Left kidney (tissue), 2 donors: Measurements from ENCODE around the gene GH1. TPM values are rescaled to one million over a fixed set of nuclear protein-coding genes. Genes with fewer than 3 reads are reported as not detected.
"Not testable (repeated sequence)": the region's sequence is repeated elsewhere in the genome, so short reads cannot be mapped to it uniquely, and the experiment has no call there.

Source experiments
- DNase-seq: peaks from one replicate; pipeline ENCODE4 v3.0.0-alpha.2; 2013
- polyA plus RNA-seq: library from polyadenylated mRNA; unstranded; fragments of 120-200 nt; gene quantifications from one replicate; pipeline ENCODE4 v1.2.1, GENCODE V29; 2013; ENCODE audit not compliant: insufficient read length

Gene GH1
- polyA plus RNA-seq, 1 donor, result not detected

- no peak for DNase-seq
Observed at GRCh38 chr17:63926164-63926563, 7.5 kb upstream of the GH1 start.

- no peak for DNase-seq
Observed at GRCh38 chr17:63925615-63926014, 7.0 kb upstream of the GH1 start.

GRCh38 chr17:63922402-63922801 lies 3.8 kb upstream of the GH1 start:
- not testable (repeated sequence) for DNase-seq

GRCh38 chr17:63920779-63921178 lies 2.1 kb upstream of the GH1 start:
- DNase-seq, result not testable (repeated sequence)

- DNase-seq, result not testable (repeated sequence)
Observed at GRCh38 chr17:63920050-63920449, 1.4 kb upstream of the GH1 start.

- DNase-seq, result no peak
Observed at GRCh38 chr17:63919311-63919723, 678 bp upstream of the GH1 start.

- DNase-seq, result no peak
Observed at GRCh38 chr17:63918305-63918704, 334 bp downstream of the GH1 start.

- DNase-seq, result no peak
Observed at GRCh38 chr17:63917646-63918045, 993 bp downstream of the GH1 start.

GRCh38 chr17:63917206-63917605 lies 1.4 kb downstream of the GH1 start:
- not testable (repeated sequence) for DNase-seq

- no peak for DNase-seq
Observed at GRCh38 chr17:63916566-63917185, 2.0 kb downstream of the GH1 start.

- not testable (repeated sequence) for DNase-seq
Observed at GRCh38 chr17:63915753-63916152, 2.9 kb downstream of the GH1 start.

- DNase-seq, result no peak
Observed at GRCh38 chr17:63914471-63914870, 4.2 kb downstream of the GH1 start.

- DNase-seq, result no peak
Observed at GRCh38 chr17:63911657-63912100, 7.0 kb downstream of the GH1 start.

- DNase-seq, result no peak
Observed at GRCh38 chr17:63911041-63911635, 7.5 kb downstream of the GH1 start, which contains the start of gene CSHL1. Gene CSHL1 (minus strand): TSS chr17:63911258. CDS start chr17:63911196, 62 bp downstream.

- DNase-seq, result no peak
Observed at GRCh38 chr17:63910096-63910495, 8.5 kb downstream of the GH1 start.

GRCh38 chr17:63909586-63909985 lies 9.1 kb downstream of the GH1 start:
- not testable (repeated sequence) for DNase-seq

GRCh38 chr17:63907161-63907778 lies 11.4 kb downstream of the GH1 start:
- not testable (repeated sequence) for DNase-seq

- not testable (repeated sequence) for DNase-seq
Observed at GRCh38 chr17:63904796-63905195, 13.8 kb downstream of the GH1 start.

GRCh38 chr17:63903787-63904201 lies 14.8 kb downstream of the GH1 start:
- DNase-seq, result not testable (repeated sequence)

- DNase-seq, result not testable (repeated sequence)
Observed at GRCh38 chr17:63901971-63902370, 16.7 kb downstream of the GH1 start.

GRCh38 chr17:63898899-63899798 lies 19.5 kb downstream of the GH1 start:
- not testable (repeated sequence) for DNase-seq
